Iris pigment epithelial cell (primary cell): Measurements from ENCODE around the gene ENTPD5.
"Not testable (repeated sequence)": the region's sequence is repeated elsewhere in the genome, so short reads cannot be mapped to it uniquely, and the experiment has no call there.

ENCODE experiments used
- DNase-seq: peaks from one replicate; pipeline ENCODE4 v3.0.0-alpha.2; 2011; ENCODE audit warnings: low read depth

Gene ENTPD5

GRCh38 chr14:74005664-74006063, 13.4 kb downstream of the ENTPD5 start:
- not testable (repeated sequence) for DNase-seq

- DNase-seq: no peak
Observed at GRCh38 chr14:73998726-73999125, 20.4 kb downstream of the ENTPD5 start.

- DNase-seq: no peak
Observed at GRCh38 chr14:73997944-73998447, 21.1 kb downstream of the ENTPD5 start.

- DNase-seq: no peak
Observed at GRCh38 chr14:73997108-73997943, 21.8 kb downstream of the ENTPD5 start.

- DNase-seq: no peak
Observed at GRCh38 chr14:73996731-73997107, 22.4 kb downstream of the ENTPD5 start.

GRCh38 chr14:73995977-73996378, 23.1 kb downstream of the ENTPD5 start:
- DNase-seq: no peak

- DNase-seq: not testable (repeated sequence)
Observed at GRCh38 chr14:73994926-73995325, 24.2 kb downstream of the ENTPD5 start.

GRCh38 chr14:73991092-73991491, 28.0 kb downstream of the ENTPD5 start:
- peak; percentile 17 for DNase-seq

- peak; percentile 11 for DNase-seq
Observed at GRCh38 chr14:73988656-73989055, 30.4 kb downstream of the ENTPD5 start.

- no peak for DNase-seq
Observed at GRCh38 chr14:73988065-73988464, 31.0 kb downstream of the ENTPD5 start.

- peak; percentile 81 for DNase-seq
Observed at GRCh38 chr14:73977896-73978295, 41.2 kb downstream of the ENTPD5 start.

GRCh38 chr14:73976125-73976524, 43.0 kb downstream of the ENTPD5 start:
- no peak for DNase-seq

GRCh38 chr14:73973497-73973896, 45.6 kb downstream of the ENTPD5 start:
- DNase-seq: no peak

GRCh38 chr14:73968885-73969284, 50.2 kb downstream of the ENTPD5 start:
- DNase-seq: no peak

- DNase-seq: no peak
Observed at GRCh38 chr14:73965216-73965615, 53.9 kb downstream of the ENTPD5 start.

- no peak for DNase-seq
Observed at GRCh38 chr14:73961192-73961591, 57.9 kb downstream of the ENTPD5 start.

GRCh38 chr14:73958591-73958990, 60.5 kb downstream of the ENTPD5 start:
- DNase-seq: no peak

- DNase-seq: no peak
Observed at GRCh38 chr14:73955674-73956073, 63.4 kb downstream of the ENTPD5 start.

GRCh38 chr14:73953731-73954130, 65.4 kb downstream of the ENTPD5 start:
- DNase-seq: no peak

GRCh38 chr14:73949752-73950734, 69.0 kb downstream of the ENTPD5 start, which contains the start of the genes COQ6 and FAM161B:
TSS of gene COQ6 (plus strand) at chr14:73950302. CDS start at chr14:73950333, 31 bp downstream.
TSS of gene FAM161B (minus strand) at chr14:73950094. CDS start at chr14:73950026, 68 bp downstream.
- DNase-seq: peak; percentile 98

- no peak for DNase-seq
Observed at GRCh38 chr14:73945159-73945670, 73.9 kb downstream of the ENTPD5 start.
